K562 (cell line): ENCODE measurements around the gene GABRP. TPM values are rescaled to one million over a fixed set of nuclear protein-coding genes. Genes with fewer than 3 reads are reported as not detected.

Experiments
- CHAMP1 ChIP-seq: fragments of 450-650 bp; IDR thresholded peaks from 2 replicates; pipeline ENCODE4 v1.6.1; 2016; ENCODE audit warnings: mild to moderate bottlenecking
- HNRNPH1 ChIP-seq: fragments of 200-400 bp; formaldehyde crosslinking; optimal IDR thresholded peaks from 2 replicates; pipeline ENCODE3; 2017; ENCODE audit warnings: low read depth, mild to moderate bottlenecking, low read length, moderate library complexity
- IRF2 ChIP-seq: sonication (generic); formaldehyde crosslinking; IDR thresholded peaks from 2 replicates; pipeline ENCODE4 v1.8.1; 2022; ENCODE audit warnings: mild to moderate bottlenecking, missing genetic modification reagents
- MED1 ChIP-seq: sonication (generic); formaldehyde crosslinking; IDR thresholded peaks from 2 replicates; pipeline ENCODE4 v1.8.1; 2023; ENCODE audit warnings: missing genetic modification reagents, borderline replicate concordance
- ZBTB43 ChIP-seq: sonication (generic); formaldehyde crosslinking; IDR thresholded peaks from 2 replicates; pipeline ENCODE4 v1.8.0; 2023; ENCODE audit warnings: mild to moderate bottlenecking, missing genetic modification reagents
- ZNF740 ChIP-seq, 3 experiments: fragments of 200-800 bp in 1 of 3; sonication (Bioruptor generic) in 1 of 3; sonication (generic) in 1 of 3; formaldehyde crosslinking in 1 of 3; IDR thresholded peaks; 2 replicates each; pipeline versions ENCODE4 v1.6.1 to v1.8.0; 2016 to 2022; ENCODE audit warnings: mild to moderate bottlenecking in 2 of 3, missing compliant biosample characterization in 2 of 3, missing genetic modification characterization in 2 of 3, missing genetic modification reagents in 1 of 3
- polyA plus RNA-seq, 8 experiments: library from polyadenylated mRNA; depleted of rRNA in 4 of 8; stranded (reverse) in 5 of 8; unstranded in 3 of 8; fragments of >200 nt; fragmentation: Nextera tagmentation in 2 of 8; fragmentation: Illumina TruSeq in 1 of 8; extraction: Ambion mirVana in 2 of 8; extraction: Trizol in 1 of 8; gene quantifications; 2 replicates each; pipeline versions ENCODE4 v1.2.1 to v1.2.3, GENCODE V29; 2011 to 2014; ENCODE audit warnings: inconsistent platforms in 1 of 8, missing spikeins in 1 of 8
- total RNA-seq, 7 experiments: library from RNA; depleted of rRNA in 6 of 7; stranded (reverse); fragments of >200 nt in 6 of 7; fragmentation: Illumina TruSeq in 2 of 7; extraction: Trizol in 2 of 7; gene quantifications; 2 replicates each; pipeline versions ENCODE4 v1.2.1 to v1.2.3, GENCODE V29; 2011 to 2021; ENCODE audit warnings: low replicate concordance in 1 of 7

Gene GABRP
- total and polyA plus RNA-seq, 9 of the 15 experiments (the other 6 are each of a cell fraction or from before 2014, with no cell fraction given) = not detected

- TF ChIP-seq CHAMP1 = no peak
- TF ChIP-seq HNRNPH1 = no peak
- no peak for TF ChIP-seq ZBTB43
- no peak for TF ChIP-seq MED1 (CRISPR knock-in tag)
- TF ChIP-seq IRF2 = no peak
- no peak for TF ChIP-seq ZNF740 (CRISPR knock-in tag; IDR thresholded peaks at IDR 0.05)
- TF ChIP-seq ZNF740 (tag; IDR thresholded peaks at IDR 0.05) = no peak
Observed at GRCh38 chr5:170739446-170739845, 44.1 kb upstream of the GABRP start (continued).
